Fibroblast of the aortic adventitia (primary cell): Measurements from ENCODE around the gene PLBD2. TPM values are rescaled to one million over a fixed set of nuclear protein-coding genes. Genes with fewer than 3 reads are reported as not detected.

Experiments
- DNase-seq: peaks from one replicate; pipeline ENCODE4 v3.0.0-alpha.2; 2010; ENCODE audit warnings: low read depth
- H3K4me3 ChIP-seq: 2 replicates; pipeline ENCODE4 v1.5.1; 2011; ENCODE audit warnings: low read depth, mild to moderate bottlenecking, control low read depth, low read length, moderate library complexity
- total RNA-seq: library from RNA; depleted of rRNA; stranded (reverse); fragments of >200 nt; gene quantifications from 2 replicates; pipeline ENCODE4 v1.2.3, GENCODE V29; 2012; ENCODE audit warnings: low replicate concordance
- TF ChIP-seq, protein P1 (sequence below): IDR thresholded peaks from 2 replicates; pipeline ENCODE4 v1.5.1; 2011; ENCODE audit warnings: mild to moderate bottlenecking, low read length, control low read depth, inconsistent platforms; ENCODE audit not compliant: insufficient read depth

PLBD2 gene
- total RNA-seq, 1 donor = 35.1 TPM

- TF ChIP-seq, protein P1, sequence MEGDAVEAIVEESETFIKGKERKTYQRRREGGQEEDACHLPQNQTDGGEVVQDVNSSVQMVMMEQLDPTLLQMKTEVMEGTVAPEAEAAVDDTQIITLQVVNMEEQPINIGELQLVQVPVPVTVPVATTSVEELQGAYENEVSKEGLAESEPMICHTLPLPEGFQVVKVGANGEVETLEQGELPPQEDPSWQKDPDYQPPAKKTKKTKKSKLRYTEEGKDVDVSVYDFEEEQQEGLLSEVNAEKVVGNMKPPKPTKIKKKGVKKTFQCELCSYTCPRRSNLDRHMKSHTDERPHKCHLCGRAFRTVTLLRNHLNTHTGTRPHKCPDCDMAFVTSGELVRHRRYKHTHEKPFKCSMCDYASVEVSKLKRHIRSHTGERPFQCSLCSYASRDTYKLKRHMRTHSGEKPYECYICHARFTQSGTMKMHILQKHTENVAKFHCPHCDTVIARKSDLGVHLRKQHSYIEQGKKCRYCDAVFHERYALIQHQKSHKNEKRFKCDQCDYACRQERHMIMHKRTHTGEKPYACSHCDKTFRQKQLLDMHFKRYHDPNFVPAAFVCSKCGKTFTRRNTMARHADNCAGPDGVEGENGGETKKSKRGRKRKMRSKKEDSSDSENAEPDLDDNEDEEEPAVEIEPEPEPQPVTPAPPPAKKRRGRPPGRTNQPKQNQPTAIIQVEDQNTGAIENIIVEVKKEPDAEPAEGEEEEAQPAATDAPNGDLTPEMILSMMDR = no peak
- no peak for DNase-seq
- H3K4me3 ChIP-seq = no peak overlapping the region
Measured at GRCh38 chr12:113436993-113437728, 78.8 kb downstream of the PLBD2 start.

DNA sequence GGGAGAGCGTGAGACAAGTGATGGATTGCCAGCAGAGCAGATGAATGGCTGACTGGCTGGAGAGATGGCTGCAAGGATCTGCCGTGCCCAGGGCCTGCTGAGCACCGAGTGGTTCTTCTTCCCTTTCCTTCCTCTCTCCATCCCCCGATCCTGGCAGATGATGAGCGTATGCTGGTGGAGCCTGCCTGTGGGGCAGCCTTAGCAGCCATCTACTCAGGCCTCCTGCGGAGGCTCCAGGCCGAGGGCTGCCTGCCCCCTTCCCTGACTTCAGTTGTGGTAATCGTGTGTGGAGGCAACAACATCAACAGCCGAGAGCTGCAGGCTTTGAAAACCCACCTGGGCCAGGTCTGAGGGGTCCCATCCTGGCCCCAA lies 79.3 kb downstream of the PLBD2 start:
- no peak overlapping the region for H3K4me3 ChIP-seq
- TF ChIP-seq, protein P1 = no peak
- no peak for DNase-seq

DNA sequence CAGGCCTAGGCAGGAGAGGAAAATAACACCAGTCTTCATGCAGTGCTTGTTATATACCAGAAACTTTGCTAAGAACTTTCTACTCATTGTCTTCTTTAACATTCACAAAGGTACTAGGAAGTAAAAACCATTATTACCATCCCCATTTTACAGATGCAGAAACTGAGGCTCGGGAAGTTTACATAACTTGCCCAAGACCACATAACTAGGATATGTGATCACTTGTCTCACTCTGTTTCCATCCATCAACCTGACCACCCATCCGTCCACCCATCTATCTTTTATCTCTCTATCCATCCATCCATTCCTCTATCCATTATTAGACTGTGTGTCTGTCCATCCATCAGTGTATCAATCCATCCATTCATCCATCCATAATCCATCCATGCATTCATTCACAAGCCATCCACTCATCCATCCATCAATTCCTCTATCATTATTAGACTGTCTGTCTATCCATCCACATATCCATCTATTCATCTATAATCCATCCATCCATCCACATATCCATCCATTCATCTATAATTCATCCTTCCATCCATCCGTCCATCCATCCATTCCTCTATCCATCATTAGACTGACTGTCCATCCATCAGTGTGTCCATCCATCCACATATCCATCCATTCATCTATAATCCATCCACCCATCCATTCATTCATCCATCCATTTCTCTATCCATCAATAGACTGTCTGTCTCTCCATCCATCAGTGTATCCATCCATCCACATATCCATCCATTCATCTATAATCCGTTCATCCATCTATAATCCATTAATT lies 80.3 kb downstream of the PLBD2 start:
- no peak for DNase-seq
- TF ChIP-seq, protein P1 = no peak
- no peak overlapping the region for H3K4me3 ChIP-seq

DNA sequence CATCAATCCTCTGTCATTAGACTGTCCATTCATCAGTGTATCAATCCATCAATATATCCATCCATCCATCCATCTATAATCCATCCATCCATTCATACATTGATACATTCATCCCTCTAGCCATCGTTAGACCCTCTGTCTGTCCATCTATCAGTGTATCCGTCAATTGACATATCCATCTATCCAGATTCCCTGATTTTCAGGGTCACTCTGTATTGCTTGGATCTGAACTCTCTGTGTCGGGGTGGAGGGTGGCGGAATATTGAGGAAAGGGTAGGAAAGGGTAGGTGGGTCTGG lies 80.9 kb downstream of the PLBD2 start:
- H3K4me3 ChIP-seq = no peak overlapping the region
- TF ChIP-seq, protein P1 = no peak
- DNase-seq = no peak

DNA sequence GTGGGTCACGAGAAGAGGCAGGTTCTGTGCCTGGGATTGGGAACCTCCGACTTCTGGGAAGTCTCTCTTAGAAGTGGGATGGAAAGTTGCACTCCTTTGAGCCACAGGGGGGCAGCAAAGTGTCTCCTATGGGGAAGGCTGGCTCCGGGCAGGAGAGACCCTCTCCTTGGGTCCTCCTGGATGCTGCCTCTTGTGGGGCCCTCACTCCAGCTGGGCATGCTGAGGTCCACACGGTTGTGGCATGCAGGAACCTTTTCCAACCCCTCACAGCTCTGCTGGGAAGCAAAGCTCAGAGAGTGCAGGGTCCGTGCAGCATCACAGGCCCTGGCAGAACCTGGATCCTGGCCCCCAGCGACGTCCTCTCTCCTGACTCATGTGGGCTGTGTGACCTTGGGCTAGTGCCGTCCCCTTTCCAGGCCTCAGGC lies 81.2 kb downstream of the PLBD2 start:
- TF ChIP-seq, protein P1 = peak; percentile 74
- peak; percentile 37 for DNase-seq
- no peak overlapping the region for H3K4me3 ChIP-seq

- no peak overlapping the region for H3K4me3 ChIP-seq
- TF ChIP-seq, protein P1 = no peak
Measured at GRCh38 chr12:113440336-113440735, 81.9 kb downstream of the PLBD2 start.

More at GRCh38 chr12:113440336-113440735, 81.9 kb downstream of the PLBD2 start:
- DNase-seq = no peak

Other genes with a start within 250 kb of the PLBD2 start
- gene RASAL1, start 222.8 kb upstream of the PLBD2 start, total RNA-seq = not detected in 2 replicates
- not detected in 2 replicates for gene CFAP73, start 208.9 kb upstream of the PLBD2 start, total RNA-seq
- gene DDX54, start 173.1 kb upstream of the PLBD2 start, total RNA-seq = 31.2 and 107 TPM in 2 replicates
- gene RITA1, start 172.9 kb upstream of the PLBD2 start, total RNA-seq = 13.5 and 16.3 TPM in 2 replicates
- 11.4 and 20.4 TPM in 2 replicates for gene TPCN1, start 137.1 kb upstream of the PLBD2 start, total RNA-seq
- gene SLC8B1, start 23.5 kb upstream of the PLBD2 start, total RNA-seq = 11.5 and 30.7 TPM in 2 replicates
- gene SDS, start 45.3 kb downstream of the PLBD2 start, total RNA-seq = not detected in 2 replicates
- gene SDSL, start 63.8 kb downstream of the PLBD2 start, total RNA-seq = 1.9 and 5.9 TPM in 2 replicates
- not detected in 2 replicates for gene LHX5, start 113.3 kb downstream of the PLBD2 start, total RNA-seq